GM12874 (cell line): ENCODE results near the gene SIRT4.

Experiments
- TF ChIP-seq, protein P1 (sequence below): IDR thresholded peaks from 2 replicates; pipeline ENCODE4 v1.5.1; 2011; ENCODE audit warnings: low read depth, mild to moderate bottlenecking, control low read depth, low read length, moderate library complexity; ENCODE audit not compliant: insufficient read depth

SIRT4 gene

DNA sequence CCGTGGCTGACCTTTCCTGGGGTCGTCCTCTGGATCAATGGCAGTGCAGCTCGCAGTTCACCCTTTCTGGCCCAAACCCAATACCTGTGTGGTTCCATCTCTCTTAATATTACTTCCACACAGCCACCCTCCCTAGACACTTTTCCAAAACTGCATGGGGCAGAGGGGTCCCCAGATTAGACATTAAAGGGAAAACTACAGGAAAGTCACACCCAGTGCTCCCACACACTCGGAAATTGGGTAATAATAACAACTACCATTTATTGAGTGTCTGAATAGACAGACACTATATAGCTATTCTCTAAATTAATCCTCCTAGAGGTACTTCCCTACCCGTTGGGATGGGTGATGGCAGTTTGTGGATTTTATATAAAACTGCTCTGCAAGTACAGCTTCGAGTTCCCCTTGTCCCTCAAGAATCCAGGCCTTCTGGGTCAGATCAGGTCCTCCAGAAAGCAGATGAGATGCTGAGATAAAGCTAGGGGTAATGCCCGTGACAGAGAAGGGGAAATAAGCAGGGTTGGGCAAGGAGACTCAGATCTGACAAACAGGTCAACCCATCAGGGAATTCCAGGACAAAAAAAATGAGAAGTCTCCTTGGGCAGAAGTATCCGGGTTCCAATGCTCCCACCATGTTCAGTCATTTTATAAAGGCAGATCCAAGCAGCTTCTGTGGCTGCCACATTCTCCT is 35.8 kb upstream of the SIRT4 start:
- TF ChIP-seq, protein P1, sequence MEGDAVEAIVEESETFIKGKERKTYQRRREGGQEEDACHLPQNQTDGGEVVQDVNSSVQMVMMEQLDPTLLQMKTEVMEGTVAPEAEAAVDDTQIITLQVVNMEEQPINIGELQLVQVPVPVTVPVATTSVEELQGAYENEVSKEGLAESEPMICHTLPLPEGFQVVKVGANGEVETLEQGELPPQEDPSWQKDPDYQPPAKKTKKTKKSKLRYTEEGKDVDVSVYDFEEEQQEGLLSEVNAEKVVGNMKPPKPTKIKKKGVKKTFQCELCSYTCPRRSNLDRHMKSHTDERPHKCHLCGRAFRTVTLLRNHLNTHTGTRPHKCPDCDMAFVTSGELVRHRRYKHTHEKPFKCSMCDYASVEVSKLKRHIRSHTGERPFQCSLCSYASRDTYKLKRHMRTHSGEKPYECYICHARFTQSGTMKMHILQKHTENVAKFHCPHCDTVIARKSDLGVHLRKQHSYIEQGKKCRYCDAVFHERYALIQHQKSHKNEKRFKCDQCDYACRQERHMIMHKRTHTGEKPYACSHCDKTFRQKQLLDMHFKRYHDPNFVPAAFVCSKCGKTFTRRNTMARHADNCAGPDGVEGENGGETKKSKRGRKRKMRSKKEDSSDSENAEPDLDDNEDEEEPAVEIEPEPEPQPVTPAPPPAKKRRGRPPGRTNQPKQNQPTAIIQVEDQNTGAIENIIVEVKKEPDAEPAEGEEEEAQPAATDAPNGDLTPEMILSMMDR: no peak

DNA sequence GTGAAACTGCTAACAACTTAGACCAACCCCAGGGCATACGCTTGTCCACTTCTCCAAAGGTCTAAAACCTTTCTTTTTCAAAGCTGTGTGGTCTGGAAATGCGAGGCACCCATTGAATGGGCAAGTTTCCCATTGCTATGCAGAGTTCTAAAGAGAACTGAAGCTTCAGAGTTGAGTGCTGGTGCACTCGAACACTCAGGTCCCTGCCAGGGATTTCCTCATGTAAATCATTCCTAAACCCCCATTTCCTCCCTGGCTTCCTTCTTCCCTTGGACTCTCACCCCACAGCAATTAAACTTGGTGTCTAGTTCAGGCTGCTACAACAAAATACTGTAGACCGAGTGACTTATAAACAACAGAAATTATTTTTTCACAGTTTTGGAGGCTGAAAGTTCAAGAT is 34.4 kb upstream of the SIRT4 start:
- TF ChIP-seq, protein P1: no peak

DNA sequence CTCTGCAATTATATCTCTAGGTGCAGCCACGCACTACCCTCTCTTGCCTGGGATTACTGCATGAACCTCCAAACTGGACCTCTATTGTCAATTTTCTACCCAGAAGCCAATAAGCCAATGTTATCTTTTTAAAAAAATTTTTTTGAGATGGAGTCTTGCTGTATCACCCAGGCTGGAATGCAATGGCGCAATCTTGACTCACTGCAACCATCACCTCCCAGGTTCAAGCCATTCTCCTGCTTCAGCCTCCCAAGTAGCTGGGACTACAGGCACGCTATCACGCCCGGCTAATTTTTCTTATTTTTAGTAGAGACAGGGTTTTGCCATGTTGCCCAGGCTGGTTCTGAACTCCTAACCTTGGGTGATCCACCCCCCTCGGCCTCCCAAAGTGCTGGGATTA is 25.4 kb upstream of the SIRT4 start:
- TF ChIP-seq, protein P1: no peak

DNA sequence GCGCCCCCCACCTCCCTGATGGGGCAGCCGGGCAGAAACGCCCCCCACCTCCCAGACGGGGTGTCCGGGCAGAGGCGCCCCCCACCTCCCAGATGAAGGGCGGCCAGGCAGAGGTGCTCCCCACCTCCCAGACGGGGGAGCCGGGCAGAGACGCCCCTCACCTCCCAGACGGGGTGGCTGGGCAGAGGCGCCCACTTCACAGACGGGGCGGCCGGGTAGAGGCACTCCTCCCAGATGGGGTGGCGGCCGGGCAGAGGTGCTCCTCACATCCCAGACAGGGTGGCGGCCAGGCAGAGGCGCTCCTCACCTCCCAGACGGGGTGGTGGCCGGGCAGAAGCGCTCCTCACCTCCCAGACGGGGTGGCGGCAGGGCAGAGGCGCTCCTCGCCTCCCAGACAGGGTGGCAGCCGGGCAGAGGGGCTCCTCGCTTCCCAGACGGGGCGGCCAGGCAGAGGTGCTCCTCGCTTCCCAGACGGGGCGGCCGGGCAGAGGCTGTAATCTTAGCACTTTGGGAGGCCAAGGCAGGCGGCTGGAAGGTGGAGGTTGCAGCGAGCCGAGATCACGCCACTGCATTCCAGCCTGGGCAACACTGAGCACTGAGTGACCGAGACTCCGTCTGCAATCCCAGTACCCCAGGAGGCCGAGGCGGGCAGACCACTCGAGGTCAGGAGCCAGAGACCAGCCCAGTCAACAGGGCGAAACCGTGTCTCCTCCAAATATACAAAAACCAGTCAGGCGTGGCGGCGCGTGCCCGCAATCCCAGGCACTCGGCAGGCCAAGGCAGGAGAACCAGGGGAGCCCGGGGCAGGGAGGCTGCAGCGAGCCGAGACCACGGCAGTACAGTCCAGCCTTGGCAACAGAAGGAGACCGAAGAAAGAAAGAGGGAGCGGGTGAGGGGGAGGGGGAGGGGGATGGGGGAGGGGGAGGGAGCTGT is 23.7 kb upstream of the SIRT4 start:
- TF ChIP-seq, protein P1: no peak

DNA sequence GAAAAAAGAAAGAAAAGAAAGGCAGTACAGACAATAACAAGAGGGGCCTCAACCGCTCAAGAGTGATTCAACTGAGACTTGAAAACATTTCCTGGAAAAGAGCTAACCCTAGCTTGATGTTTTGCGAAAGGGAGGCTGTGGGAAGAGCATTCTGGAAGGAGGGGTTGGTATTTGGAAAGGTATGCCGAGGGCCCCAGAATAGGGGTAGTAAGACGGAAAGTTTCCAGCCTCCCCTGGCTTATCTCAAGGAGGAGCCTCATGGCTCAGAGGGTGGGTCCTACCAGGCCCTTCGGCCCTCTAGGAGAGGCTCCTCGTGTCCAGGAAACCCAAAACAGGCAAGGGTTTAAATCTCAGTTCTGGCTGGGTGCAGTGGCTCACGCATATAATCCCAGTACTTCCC is 18.8 kb upstream of the SIRT4 start:
- TF ChIP-seq, protein P1: no peak

DNA sequence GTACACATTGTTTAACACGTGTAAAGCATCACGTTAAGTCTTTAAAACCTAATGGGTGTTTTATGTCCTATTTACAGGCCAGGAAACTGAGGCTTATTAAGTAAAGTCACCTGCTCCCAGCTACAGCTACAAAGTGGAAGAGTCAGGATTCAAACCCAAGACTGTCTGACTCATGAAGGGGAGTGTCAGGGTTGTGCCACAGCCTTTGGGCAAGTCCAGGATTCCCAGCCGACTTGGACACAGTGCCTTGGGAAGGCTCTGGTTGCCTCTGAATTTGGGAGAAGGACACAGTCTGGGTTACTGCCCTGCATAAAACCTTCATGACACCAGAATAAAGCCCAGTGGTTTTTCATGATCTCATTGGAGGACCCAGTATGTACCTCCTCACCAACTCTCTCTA is 17.7 kb upstream of the SIRT4 start:
- TF ChIP-seq, protein P1: no peak

GRCh38 chr12:120286768-120287490 is 15.2 kb upstream of the SIRT4 start:
- TF ChIP-seq, protein P1: no peak
